ENCODE data around the gene LEMD2. TPM values are rescaled to one million over a fixed set of nuclear protein-coding genes. Genes with fewer than 3 reads are reported as not detected.

LEMD2 gene
- total RNA-seq, 4 donors from 2014 or later = 50.0 to 76.6 (median 64.6) TPM

DNA sequence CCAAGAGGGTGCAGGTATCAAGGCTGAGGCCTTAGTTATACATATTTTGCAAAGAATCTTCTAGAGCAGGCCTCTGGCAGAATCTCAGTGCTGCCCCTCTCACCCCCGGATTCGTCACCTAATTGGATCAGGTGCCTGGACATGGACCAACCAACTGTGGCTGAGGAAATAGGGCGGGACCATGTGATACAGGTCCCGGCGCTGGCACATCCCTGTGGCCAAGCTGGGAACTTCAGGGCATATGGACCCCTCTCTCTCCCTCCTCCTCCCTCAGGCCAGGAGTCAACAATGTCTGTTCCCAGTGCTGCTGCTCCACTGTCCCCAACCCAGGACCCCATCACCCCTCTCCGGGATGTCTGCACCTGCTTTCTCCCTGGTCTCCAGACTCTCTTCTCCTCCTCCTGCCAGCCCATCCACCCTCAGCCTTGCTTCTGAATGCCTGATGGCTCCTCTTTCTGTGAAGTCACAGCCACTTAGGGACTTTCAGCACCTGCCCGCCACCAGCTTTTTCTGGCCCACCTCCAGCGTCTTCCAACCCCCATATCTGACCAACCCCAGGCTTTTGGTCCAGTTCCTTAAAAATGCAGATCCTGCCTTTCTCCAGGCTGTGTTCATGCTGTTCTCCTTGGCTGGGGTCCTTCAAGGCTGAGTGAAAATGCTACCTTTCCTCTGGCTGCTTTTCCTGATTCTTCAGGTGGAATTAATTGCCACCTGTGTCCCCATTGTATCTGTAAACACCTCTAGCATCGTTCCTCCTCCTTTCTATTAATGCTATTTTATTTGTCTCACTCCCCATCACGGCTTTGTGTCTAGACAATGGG is 33.9 kb upstream of the LEMD2 start:
- TF ChIP-seq POLR2A (IDR thresholded peaks at IDR 0.05) = no peak
- peak in 2 of 6 experiments; percentile 37 to 51 for TF ChIP-seq CTCF (IDR thresholded peaks at IDR 0.05)
- Histone ChIP-seq H3K27me3 (no peaks in the 10 kb centered on the region), H3K9me3 (no peaks in the 10 kb centered on the region), H3K4me3 (replicated peaks in 1 of 3) (no peak overlapping the region), H3K4me1 (peaks cover 25 to 51% of the 10 kb centered on the region in 2 donors), H3K36me3 (no peaks in the 10 kb centered on the region), H3K27ac (peak overlapping the region in 2 of 3 donors; percentile 51 to 73)
- intact Hi-C loops (cut with DNase I) = loop anchor here (10.0 kb wide), 1 partner anchor 48 kb away; no protein-coding TSS in a partner anchor
- WGBS, 2 donors = 47 to 51% methylated on average over 8 to 10 of the region's 10 CpGs
- DNase-seq = peak; percentile 52 to 66

DNA sequence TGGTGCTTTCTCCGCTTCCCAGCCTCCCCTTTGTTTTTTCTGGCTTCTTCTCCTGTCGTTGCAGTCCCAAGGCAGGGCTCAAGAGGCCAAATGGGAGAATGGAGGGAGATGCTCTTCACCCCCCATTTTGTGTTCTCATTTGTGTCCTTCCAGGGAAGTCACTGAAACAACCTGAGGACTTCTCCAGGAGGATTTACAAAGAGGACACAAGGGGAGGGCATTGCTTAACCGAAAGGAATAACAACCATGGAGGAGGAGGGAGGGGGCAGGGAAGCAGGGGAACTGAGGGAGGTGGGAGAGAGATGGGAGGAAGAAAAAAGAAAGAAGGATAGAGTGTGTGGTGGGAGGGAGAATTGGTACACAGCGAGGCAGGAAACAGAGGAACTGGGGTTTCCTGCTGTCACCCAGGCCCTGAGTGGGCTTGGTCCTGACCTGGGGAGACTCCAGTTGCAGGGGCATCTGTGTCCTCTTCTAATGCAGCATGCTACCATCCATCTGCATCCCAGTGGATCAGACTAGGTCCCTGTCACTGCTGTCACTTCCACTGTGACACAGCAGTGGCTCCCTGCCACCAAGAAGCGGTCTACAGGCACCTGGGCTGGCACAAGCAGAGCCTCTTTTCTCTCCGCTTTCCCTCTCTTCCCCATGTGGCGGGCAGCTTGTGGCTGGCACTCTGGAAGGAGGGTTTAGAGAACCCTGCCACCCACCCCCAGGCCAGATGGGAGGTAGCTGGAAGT is 32.0 kb upstream of the LEMD2 start:
- H3K4me1 ChIP-seq = peaks cover 40 to 60% of the 10 kb centered on the region in 2 donors
- intact Hi-C loops (cut with DNase I) = loop anchor here (10.0 kb wide), 1 partner anchor 46 kb away; no protein-coding TSS in a partner anchor
- H3K27ac ChIP-seq = no peak overlapping the region
- 71 to 76% methylated on average over 6 to 7 of the region's 7 CpGs for WGBS, 2 donors
- TF ChIP-seq POLR2A (IDR thresholded peaks at IDR 0.05) = no peak
- no peak for TF ChIP-seq CTCF (IDR thresholded peaks at IDR 0.05)
- H3K9me3 ChIP-seq = no peaks in the 10 kb centered on the region
- H3K36me3 ChIP-seq = no peaks in the 10 kb centered on the region
- DNase-seq = no peak
- no peak overlapping the region for H3K4me3 ChIP-seq (replicated peaks in 1 of 3)
- H3K27me3 ChIP-seq = no peaks in the 10 kb centered on the region

DNA sequence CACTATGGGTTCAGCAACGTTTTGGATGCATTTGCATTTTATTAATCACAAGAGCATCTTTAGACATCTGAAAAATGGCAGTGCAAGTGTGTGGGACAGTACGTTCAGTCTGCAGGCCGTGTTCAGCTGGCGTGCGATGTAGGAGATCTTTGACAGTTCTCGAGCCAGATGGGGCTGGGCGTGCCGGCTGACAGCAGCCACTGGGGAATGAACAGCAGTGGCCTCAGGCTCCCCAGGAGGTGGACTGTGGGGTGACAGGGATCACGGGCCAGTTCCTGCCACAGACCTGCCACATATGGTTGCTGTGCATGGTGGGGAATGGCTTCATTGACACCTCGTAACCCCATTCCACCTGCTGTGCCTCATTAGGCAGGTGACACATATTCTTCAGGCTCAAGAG is 31.3 kb upstream of the LEMD2 start:
- TF ChIP-seq POLR2A (IDR thresholded peaks at IDR 0.05) (no peak), CTCF (IDR thresholded peaks at IDR 0.05) (no peak)
- no peaks in the 10 kb centered on the region for H3K27me3 ChIP-seq
- H3K36me3 ChIP-seq = no peaks in the 10 kb centered on the region
- no peak overlapping the region for H3K4me3 ChIP-seq (replicated peaks in 1 of 3)
- WGBS, 2 donors = 83% methylated on average over 10 of the region's 10 CpGs
- H3K4me1 ChIP-seq = peaks cover 46 to 65% of the 10 kb centered on the region in 2 donors
- no peak overlapping the region for H3K27ac ChIP-seq
- intact Hi-C loops (cut with DNase I) = loop anchor here (10.0 kb wide), 1 partner anchor 45 kb away; no protein-coding TSS in a partner anchor
- no peak for DNase-seq
- no peaks in the 10 kb centered on the region for H3K9me3 ChIP-seq

DNA sequence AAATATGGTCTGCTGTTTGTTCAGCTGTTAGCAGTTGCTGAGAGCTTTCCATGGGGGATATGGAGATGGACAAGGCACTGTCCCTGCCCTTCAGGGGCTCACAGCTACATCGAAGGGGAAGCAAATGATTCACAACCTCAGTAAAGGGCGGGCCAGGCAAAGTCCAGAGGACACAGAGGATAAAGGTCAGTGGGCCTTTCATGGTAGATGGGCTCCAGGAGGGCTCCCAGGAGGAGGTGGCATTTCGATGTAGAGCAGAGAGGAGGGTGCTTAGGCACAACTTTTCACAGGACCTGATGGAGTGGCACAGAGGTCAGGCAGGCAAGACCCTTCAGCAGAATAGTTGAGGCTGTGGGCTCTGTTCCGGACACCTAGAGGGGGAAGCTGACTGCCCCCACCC is 30.1 kb upstream of the LEMD2 start:
- Histone ChIP-seq H3K4me1 (peaks cover 45 to 65% of the 10 kb centered on the region in 2 donors), H3K36me3 (no peaks in the 10 kb centered on the region), H3K4me3 (replicated peaks in 1 of 3) (no peak overlapping the region), H3K27me3 (no peaks in the 10 kb centered on the region), H3K9me3 (no peaks in the 10 kb centered on the region), H3K27ac (peak overlapping the region in 1 of 3 donors; percentile 85)
- intact Hi-C loops (cut with DNase I) = no loop called here
- DNase-seq = no peak
- TF ChIP-seq POLR2A (IDR thresholded peaks at IDR 0.05) (no peak), CTCF (IDR thresholded peaks at IDR 0.05) (no peak)
- 85 to 88% methylated on average over 4 of the region's 4 CpGs for WGBS, 2 donors

All from thyroid gland (tissue), 4 donors.